HG02884 (cell line): Measurements from ENCODE around the gene OSGIN1.
"Not testable (repeated sequence)": the region's sequence is repeated elsewhere in the genome, so short reads cannot be mapped to it uniquely, and the experiment has no call there.

ENCODE experiments used
- ATAC-seq: cut with Tn5 transposase; IDR thresholded peaks from one replicate; pipeline ENCODE4 v1.9.1; 2021; ENCODE audit warnings: mild to moderate bottlenecking, moderate library complexity; ENCODE audit not compliant: unreplicated experiment

Gene OSGIN1

DNA sequence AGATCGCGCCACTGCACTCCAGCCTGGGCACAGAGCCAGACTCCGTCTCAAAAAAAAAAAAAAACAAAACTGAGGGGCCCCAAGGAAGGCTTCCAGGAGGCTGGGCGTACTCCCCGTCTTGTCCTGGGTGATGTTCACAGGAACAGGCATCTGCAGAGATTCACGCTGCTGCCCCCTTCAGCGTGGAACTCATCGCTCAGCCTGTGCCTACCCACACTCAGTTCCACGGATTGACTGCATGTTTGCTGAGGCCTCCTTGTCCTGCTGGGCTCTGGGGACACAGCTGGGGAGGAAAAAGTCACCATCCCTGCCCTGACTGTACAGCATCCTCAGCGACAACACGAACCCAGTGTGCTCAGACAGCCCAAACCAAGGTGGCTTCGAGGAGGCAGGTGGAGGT lies 12.9 kb upstream of the OSGIN1 start:
- no peak for ATAC-seq

DNA sequence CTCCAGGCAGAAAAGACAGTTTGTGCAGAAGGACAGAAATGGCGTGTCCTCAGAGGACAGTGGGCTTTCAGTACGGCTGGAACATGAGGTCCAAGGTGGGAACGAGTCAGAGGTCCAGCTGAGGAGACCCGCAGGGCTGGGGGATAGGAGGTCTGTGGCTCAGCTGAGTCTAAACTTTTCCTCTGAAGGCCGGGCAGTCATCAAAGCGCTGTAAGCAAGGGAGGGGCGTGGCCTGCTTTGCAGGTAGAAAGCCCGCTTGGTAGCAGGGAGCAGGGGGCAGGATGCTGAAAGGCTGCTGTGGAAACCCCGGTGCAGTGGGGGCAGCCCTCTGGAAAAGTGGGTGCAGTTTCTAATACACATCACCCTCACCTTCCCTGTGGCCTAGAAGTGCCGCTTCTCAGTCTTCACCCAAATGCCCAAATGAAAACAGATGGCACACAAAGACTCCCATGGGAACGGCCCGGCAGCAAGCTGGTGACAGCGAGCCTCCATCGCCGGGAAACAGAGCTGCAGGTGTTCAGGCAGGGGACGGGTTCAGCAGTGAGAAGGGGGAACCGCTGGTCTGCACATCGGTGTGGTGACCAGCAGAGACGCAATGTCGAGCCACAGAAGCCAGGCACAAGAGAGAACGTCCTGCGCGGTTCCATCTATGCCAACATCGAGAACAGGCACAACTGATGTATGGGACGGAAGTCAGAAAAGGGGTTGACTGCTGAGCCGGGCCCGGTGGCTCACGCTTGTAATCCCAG lies 12.2 kb upstream of the OSGIN1 start:
- no peak for ATAC-seq

DNA sequence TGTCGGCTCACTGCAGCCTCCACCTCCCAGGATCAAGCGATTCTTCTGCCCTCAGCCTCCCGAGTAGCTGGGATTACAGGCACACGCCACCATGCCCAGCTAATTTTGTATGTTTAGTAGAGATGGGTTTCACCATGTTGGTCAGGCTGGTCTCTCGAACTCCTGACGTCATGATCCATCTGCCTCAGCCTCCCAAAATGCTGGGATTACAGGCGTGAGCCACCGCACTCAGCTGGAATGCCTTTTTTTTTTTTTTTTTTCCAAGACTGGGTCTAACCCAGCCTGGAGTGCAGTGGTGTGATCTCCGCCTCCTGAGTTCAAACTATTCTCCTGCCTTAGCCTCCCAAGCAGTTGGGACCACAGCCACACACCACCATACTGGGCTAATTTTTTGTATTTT lies 11.5 kb upstream of the OSGIN1 start:
- ATAC-seq: not testable (repeated sequence)

DNA sequence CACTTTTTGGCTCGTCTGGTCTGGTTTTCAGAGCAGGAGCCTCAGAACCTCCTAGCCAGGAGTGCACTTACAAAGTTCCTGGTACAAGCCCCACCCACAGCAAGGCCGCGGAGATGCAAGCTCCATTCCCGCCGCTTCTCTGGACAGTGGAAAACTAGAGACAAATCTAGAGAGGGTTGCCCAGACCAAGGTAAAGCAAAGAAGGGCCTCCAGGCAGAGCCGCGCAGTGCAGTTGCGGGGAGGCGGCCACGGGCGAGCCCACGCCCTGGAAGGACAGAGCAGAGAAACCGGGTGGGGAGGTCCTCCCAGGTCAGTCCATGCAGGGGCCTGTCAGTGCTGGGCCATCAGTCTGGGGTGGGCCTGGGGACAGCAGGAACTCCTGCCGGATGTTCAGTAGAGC lies 11.0 kb upstream of the OSGIN1 start:
- no peak for ATAC-seq

DNA sequence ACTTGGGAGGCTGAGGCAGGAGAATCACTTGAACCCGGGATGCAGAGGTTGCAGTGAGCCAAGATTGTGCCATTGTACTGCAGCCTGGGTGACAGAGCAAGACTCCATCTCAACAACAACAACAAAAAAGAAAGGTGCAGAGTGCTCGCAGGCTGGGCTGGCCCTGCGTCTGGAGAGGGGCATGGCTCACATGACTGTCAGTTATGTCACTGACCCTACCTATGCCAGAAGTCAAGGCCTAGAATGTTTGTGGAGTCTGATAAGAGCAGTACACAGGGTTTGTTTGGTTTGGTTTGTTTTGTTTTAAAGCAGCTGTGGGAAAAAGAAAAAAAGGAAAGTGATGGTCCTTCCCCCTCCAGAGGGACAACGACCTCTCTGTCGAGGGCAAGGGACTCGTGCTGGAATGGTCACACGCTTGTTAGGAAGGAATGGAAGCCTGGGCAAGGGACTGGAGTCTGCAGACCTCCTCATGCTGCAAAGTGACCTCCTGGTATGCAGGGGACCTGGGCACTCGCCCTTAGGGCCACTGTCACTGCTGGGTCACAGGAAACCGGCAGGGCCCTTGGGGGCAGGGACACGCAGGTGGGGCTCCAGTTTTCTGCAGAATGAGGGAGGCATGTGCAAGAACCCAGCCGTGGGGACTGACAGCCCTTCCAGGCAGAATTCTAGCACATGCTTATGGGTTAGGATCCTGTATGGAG lies 10.1 kb upstream of the OSGIN1 start:
- ATAC-seq: no peak

DNA sequence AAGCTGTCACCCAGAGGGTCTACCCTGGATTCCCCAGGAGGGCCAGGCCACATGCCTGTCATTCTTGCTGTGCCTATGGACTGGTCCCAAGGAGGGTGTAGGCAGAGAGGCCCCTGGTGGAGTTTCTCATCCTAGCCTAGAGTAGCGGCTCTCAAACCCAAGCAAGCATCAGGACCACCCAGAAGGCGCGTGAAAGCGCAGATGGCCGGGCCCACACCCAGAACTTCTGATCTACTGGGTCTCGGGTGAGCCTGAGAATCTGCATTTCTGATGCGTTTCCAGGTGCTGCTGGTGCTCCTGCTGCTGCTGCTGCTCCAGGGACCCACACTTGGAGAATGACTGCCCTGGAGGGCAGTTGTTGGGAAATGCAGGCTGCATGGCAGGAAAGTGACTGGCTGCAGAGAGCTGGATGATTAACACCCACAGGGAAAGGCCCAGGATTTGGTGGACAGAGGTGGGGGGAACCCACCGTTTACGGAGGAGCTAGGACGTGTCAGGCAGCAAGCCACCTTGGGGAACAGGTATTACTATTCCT lies 9.5 kb upstream of the OSGIN1 start:
- ATAC-seq: no peak

DNA sequence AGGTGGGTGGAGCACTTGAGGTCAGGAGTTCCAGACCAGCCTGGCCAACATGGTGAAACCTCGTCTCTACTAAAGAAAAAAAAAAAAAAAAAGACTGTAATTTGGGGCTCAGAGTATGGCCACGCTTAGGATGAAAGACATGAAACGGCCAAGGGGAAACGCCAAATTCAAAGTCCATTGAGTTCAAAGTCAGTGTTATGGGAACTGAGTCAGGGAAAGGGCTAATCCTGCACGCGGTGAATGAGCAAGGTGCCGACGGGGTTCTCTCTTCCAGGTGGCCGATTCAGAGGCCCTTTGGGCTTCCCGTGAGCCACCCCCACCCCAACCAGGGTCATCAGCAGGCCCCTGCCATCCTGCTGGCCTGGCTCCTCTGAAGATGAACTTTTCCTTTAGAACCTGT lies 7.5 kb upstream of the OSGIN1 start:
- ATAC-seq: no peak

DNA sequence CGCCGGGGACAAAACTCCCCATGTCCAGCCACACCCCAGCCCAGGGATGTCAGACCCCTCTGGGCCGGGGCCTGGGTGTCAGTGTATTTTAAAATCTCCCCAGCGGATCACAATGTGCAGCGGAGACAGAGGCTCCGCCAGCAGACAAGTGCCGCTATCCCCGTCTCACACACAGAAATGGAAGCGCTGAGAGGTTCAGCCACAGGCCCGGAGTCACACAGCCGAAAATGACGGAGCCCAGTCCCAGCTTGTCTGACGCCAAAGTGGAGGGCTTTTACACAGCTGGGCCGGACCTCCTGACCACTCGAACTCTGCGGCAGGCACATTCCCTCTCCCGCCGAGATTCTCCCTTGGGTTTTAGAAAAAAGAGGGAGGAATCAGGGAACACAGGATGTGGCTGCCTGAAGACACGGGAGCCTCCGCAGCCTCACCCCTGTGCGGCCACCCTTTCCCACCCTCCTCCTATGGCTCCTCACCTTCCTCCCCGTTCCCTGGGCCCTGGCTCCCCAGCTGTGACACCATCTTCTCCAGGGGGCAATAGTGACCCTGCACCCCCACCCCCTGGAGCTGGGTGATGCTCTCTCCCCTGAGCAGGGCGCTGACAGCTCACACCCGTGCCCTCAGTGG lies 6.8 kb upstream of the OSGIN1 start:
- no peak for ATAC-seq

DNA sequence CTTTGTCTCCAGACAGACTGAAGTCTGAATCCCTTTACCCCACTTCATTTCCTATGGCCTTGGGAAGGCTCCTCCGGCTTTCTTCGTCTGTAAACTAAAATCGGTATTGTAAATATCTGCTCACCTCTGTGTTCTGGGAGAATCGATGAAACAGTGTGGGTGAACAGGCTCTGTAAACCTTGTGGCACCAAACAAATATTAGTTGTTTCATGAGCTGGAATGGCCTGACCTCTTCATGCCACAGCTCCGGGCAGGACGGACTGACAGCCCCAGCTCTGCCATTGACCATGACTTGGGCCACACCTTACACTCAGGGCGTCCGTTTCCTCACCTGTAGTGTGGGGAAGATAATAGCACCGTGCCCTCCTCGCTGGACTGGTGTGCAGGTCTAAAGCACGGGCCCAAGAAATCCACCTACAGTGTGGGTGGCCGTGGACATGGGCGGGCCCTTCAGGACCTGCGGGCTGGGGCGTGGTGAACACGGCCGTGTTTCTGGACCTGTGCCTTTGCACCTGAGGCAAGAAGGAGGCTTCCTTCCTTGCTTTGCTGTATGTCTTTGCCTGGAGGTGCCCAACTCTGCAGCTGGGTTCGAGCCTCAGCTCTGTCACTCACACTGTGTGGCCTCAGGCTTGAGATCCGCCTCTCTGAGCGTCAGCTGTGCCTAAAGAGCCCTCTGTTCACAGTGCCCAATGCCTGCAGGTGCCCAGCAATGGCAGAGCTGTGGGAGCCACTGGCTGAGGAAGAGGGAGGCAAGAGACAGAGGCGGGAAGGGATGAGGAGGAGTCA lies 6.1 kb upstream of the OSGIN1 start:
- no peak for ATAC-seq

DNA sequence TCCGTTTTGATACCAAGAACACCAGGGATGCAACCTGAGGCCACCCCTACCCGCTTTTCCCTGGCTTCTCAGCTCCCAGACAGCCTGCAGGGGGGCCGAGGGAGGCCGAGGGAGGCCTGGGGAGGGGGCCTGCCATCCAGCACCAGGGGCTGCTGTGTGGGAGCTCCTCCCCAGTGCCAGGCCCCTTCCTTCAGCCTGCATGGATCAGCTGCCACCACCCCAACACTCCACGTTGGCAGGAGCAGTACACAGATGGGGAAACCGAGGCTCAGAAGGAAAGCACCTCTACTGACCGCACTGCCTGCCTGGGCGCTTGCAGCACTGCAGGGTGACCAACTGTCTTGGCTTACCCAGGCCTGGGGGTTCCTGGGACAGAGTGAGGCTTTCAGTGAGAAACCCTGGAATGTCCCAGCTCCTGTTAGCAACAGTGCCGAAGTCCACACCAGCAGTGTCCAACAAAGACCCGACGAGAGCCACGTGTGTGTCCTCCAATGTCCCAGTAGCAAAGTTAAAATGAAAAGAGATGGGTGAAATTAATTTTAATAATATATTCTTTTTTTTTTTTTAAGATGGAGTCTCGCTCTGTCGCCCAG lies 5.3 kb upstream of the OSGIN1 start:
- no peak for ATAC-seq

DNA sequence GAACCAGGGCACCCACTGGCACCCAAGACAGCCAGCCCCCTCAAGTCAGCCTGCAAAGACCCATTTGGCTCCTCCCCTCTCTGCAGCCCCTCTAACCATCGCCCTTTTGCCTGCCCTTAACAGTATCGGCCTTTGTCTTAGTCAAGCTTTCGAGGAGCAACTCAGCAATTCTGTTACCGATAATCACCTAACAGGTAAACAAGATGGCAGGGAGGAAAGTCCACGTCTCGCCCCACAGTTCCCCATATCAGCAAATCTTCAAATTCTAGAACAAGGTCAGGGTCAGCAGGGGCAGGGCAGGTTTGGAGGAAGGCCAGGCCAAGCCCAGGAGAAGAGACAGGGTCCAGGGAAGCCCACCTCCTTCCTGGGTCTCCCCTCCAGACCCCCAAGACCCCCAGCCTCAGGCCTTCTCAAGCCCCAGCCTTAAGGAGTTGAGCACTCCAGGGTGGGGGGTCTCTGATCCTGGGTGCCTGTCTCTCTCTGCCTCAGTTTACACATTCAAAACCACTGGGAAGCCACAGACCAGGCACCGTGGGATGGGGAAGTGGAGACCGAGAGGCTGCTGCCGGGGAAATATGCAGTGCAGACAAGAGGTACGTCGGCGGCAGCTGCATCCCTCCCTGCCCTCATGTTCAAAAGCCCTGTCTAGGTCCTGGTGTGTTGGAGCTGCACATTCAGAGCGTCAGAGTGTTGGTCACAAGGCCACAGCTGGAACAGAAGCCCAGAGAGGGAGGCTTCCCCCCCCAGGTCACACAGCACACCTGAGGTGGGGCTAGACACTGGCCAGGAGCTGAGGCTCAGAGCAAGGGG lies 3.9 kb upstream of the OSGIN1 start:
- ATAC-seq: no peak

DNA sequence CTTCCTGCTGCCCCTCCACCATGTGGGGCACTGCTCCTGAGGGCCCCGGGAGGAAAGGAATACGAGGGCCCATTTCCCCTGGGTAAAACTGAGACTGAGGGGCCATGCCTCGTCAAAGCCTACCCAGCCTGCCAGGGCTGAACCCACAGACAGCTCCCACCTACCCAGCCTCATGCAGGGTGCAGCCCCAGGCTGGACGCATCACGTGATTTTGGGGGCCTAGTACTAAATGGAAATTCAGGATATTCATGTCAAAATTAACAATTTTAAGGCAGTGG lies 3.4 kb upstream of the OSGIN1 start:
- no peak for ATAC-seq

DNA sequence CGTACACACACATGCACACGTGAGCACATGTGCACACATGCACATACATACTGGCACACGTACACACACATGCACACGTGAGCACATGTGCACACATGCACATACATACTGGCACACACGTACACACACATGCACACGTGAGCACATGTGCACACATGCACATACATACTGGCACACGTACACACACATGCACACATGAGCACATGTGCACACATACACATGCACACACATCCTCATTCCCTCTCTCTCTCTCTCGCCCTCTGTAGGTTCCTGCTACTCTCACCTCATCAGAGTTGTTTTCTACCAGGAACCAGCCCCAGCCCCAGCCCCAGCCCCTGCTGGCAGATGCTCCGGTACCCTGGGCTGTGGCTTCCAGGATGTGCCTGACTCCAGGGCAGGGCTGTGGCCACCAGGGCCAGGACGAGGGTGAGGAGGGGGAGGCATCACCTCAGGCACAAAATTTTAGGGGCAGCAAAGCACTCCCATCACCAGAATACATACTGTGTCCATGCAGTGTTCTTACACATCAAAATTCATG lies 2.1 kb upstream of the OSGIN1 start:
- ATAC-seq: not testable (repeated sequence)

DNA sequence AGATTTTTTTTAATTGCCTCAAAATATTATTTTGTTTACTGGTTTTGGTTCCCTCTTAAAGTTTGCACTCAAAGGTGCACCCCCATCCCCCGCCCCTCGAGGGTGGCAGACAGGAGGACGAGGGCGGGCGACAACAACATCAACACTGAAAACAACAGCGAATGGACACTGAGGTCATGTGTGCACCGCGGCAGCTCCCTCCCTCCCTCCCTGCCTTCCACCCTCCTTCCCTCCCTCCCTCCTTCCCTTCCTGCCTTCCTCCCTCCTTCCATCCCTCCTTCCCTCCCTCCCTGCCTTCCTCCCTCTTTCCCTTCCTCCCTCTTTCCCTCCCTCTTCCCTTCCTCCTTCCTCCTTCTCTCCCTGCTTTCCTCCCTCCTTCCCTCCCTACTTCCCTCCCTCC lies 1.5 kb upstream of the OSGIN1 start:
- no peak for ATAC-seq

DNA sequence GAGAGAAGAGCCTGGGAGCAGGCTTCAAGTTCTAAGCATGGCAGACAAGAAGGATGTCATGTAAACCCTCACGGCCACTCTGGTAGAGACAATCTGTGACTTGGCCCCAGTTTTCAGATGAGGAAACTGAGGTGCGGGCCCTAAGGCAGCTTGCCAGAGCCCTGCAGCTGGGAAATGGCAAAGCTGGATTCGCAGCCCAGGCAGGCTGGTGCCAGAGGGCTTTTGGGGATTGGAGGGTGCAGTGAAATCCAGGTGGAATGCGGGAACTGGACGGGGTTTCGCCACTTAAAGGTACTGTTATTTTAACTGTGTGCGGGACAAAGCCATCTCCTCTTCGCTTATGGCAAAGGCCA lies 477 bp upstream of the OSGIN1 start:
- no peak for ATAC-seq

DNA sequence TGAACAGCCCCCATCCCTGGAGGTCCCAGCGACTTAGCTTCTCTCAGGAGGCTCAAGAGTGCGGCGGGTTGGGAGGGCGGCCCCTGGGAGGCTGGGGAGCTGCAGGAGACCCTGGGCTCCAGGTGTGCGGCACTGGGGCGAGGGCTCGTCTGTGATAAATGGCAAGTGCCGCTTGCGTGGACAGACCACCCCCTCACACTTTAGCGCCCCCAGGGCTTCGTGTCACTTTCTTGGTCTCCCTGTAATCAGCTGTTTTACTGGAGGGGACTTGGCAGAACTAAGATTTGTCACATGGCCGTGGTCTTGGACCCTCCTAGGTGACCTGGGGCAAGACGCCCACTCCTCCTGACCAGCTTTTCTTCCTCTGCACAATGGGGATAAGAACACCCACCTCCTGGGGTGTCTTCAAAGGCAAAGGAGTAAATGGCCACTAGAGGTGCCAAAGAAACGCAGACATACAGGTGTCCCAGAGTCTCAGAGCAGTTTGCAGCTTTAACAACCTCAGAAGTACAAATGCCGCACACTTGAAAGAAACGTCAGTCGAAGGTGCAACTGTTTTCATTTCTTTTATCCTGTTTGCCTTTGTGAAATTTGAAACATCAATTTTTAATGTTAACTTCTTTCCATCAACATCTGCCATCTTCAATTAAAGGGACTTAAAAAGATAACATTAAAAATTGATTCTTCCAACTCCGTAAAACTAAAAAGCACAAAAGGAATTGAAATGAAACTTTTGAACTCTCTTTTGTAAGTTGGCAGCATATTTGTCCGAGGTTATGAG lies 946 bp downstream of the OSGIN1 start:
- ATAC-seq: no peak

DNA sequence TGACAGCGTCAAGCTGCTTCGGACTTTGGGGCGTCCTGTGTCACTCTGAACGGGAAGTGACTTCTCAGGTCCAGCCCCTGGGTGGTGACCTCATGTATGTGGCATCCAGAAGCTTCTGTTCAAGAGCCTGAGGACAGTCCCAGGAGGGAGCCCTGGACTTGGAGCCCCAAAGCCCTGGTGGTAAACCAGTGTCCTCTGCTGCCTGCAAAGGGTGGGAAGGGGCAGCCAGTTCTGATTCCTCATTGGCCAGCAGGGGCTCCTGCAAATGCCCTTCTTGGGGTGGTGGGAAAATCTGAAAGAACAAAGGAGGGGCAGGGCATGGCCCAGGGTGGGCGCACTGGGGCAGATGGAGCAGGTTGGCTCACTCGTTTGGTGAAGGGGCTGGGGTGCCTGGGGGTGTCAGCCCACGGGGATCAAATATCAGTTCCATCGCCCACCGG lies 1.6 kb downstream of the OSGIN1 start:
- no peak for ATAC-seq

DNA sequence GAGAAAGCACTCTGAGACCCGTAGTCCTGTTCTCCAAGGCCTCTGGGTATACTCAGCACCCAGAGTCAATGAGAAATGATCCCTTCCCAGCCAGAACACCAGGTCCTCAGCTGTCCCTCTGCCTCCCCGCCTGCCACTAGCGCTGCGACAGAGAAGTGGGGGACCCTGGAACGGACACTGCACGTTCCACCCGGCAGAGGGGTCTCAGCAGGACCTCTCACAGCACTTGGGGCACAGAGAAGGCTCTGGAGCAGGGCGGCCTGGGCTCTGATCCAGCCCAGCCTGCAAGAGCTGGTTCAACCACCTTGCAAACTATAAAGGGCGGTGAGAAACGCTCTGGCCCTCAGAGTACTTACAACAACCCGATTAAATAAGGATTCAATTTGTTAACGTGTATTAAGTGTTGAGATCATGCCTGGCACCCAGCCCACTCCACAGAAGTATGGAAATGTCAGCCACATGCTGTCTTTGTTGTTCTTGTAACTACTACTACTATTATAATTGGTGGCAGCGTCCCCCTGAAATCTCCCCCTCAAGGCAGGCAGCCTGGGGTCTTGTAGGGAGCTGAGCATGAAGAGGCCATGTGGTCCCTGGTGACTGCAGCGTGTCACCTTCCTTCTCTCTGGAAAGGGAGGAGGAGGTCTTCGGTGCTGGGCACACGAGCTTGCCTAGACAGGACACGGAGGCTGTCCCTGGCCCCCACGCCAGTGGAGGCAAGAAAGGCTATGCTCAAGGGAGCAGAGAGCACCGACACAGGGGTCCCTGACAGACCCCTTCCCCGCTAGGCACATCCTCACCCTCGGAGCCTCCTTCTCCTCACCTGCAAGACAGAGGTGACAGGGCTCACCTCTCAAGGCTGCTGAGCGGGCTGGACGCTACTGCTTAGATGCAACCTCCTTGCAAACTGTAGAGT lies 2.4 kb downstream of the OSGIN1 start:
- ATAC-seq: no peak
